ENCODE data around the gene ARHGEF3.

DNA sequence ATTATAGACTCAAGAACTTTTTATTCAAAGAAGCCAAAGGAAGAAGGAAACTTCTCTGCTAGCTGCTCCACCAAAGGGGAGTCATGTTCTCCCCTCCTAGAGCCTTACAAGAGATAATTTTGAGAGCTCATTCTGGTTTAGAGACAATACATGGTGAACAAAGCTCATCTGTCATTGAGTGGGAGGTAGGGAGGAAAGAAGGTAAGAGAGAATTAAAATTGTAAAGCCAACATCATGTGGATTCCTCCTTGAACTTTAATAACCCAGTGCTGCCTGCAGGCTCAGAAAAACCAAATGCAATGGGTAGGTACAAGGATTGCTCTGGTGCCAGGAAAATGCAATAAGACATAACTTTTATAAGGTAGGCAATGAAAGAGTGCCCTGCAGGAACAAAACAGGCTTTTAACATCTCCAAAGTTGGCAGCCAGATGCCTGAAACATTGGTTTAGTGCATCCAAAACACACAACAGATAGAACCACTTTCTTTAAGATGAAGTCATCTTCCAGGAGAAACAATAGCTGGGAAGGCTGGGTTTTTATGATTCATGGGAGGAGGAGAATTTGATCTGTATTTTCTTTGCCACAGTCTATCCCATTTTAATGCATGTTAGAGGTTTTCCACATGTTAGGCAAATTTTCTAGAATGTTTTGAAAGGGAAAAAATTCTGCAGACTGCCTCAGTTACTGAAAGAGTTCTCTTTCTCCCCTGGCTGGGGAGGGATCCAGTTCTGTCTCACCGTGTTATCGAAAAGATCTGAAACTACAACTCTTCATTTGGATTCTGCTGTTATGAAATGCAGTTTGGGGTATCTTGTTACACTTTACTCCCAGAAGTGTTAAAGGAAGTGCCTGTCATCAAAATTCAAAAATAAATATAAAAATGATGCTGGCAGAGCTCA, 11.3 kb upstream of the ARHGEF3 start:
- TF ChIP-seq, protein P1, sequence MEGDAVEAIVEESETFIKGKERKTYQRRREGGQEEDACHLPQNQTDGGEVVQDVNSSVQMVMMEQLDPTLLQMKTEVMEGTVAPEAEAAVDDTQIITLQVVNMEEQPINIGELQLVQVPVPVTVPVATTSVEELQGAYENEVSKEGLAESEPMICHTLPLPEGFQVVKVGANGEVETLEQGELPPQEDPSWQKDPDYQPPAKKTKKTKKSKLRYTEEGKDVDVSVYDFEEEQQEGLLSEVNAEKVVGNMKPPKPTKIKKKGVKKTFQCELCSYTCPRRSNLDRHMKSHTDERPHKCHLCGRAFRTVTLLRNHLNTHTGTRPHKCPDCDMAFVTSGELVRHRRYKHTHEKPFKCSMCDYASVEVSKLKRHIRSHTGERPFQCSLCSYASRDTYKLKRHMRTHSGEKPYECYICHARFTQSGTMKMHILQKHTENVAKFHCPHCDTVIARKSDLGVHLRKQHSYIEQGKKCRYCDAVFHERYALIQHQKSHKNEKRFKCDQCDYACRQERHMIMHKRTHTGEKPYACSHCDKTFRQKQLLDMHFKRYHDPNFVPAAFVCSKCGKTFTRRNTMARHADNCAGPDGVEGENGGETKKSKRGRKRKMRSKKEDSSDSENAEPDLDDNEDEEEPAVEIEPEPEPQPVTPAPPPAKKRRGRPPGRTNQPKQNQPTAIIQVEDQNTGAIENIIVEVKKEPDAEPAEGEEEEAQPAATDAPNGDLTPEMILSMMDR (IDR thresholded peaks at IDR 0.05), result no peak
- TF ChIP-seq POLR2A (IDR thresholded peaks at IDR 0.05), result no peak

Data from ovary (tissue), 3 donors.